ENCODE measurements around the gene SMAD6.

Gene SMAD6

DNA sequence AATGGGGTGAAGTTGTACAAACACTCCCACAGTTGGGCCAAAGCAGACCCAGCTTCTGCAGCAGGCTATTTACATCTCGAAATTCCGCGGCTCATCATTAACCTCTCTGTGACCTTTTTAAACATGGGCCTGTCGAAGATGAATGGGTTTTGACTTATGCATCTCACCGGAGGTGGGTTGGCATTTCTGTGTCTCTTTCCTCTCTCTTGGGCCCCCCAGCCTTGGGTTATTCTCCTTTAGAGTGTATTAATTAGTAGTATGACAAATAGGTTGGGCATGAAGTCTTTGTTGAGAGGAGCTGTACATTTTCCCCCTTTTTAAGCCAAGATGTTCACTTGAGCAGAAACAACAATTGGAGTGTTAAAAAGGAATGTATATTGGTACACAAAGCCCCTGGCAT, 9.8 kb downstream of the SMAD6 start:
- H2AFZ ChIP-seq (ENCODE audit: low read depth, low read length) = no peak overlapping the region
- H3K4me3 ChIP-seq (ENCODE audit: low read length) = no peak overlapping the region
- H3K36me3 ChIP-seq (ENCODE audit: insufficient read depth, low read length) = peaks cover 15% of the 10 kb centered on the region
- H3K4me1 ChIP-seq (ENCODE audit: insufficient read depth, low read length) = peaks cover 24% of the 10 kb centered on the region
- H3K27me3 ChIP-seq (ENCODE audit: insufficient read depth, low read length) = no peaks in the 10 kb centered on the region
- H3K9me3 ChIP-seq (ENCODE audit: low read length) = no peaks in the 10 kb centered on the region

DNA sequence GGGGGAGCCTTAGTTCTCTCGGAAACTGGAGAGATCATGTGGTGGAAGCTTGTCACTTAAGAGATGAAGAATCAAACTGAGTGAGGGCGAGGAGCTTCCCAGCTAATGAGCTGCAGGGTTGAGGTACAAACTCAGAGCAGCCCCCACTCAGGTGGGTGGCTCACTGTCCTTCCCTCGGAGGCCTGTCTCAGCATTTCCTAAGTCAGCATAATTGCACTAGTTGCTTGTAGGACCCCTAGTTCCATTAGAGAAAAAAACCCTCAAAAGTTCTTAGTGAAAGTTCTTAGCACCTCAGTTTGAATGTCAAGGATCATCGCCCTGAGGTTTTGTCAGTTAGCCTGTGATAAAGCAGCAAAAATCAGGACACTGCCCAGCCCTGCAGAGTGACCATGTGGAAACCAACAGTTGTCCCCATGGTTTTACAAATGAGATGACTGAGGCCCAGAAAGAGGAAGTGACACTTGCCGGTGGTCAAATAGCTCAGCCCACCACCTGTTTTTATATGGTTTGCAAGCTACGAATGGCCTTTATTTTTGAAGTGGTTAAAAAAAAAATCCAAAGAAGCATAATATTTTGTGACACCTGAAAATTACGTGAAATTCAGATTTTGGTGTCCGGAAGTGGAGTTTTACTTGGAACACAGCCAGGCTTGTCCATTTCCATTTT, 11.9 kb downstream of the SMAD6 start:
- no peaks in the 10 kb centered on the region for H3K27me3 ChIP-seq (ENCODE audit: insufficient read depth, low read length)
- peaks cover 29% of the 10 kb centered on the region for H3K36me3 ChIP-seq (ENCODE audit: insufficient read depth, low read length)
- H2AFZ ChIP-seq (ENCODE audit: low read depth, low read length) = no peak overlapping the region
- no peaks in the 10 kb centered on the region for H3K9me3 ChIP-seq (ENCODE audit: low read length)
- H3K4me3 ChIP-seq (ENCODE audit: low read length) = no peak overlapping the region
- H3K4me1 ChIP-seq (ENCODE audit: insufficient read depth, low read length) = peaks cover 15% of the 10 kb centered on the region

DNA sequence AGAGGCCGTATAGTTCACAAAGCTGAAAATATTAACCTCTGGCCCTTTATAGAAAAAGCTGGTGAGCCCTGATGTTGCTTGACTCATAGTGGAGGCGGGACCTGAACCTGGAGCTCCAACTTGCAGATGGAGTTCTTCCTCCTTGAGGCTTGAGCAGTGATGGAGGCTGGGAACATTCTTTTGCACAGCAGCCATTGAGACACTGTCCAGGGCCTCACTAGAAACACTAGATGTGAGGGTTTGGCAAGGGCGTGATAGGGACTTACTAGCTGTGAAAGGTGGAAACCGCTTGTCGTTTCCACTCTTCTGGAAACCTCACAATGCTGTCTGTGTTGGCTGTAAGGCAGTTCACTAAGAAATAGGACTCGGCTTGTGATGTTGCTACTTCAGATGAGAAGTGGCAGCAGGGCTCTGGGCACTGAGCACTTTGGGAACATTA, 12.5 kb downstream of the SMAD6 start:
- H2AFZ ChIP-seq (ENCODE audit: low read depth, low read length) = no peak overlapping the region
- no peaks in the 10 kb centered on the region for H3K27me3 ChIP-seq (ENCODE audit: insufficient read depth, low read length)
- no peak overlapping the region for H3K4me3 ChIP-seq (ENCODE audit: low read length)
- H3K4me1 ChIP-seq (ENCODE audit: insufficient read depth, low read length) = peaks cover 15% of the 10 kb centered on the region
- peaks cover 33% of the 10 kb centered on the region for H3K36me3 ChIP-seq (ENCODE audit: insufficient read depth, low read length)
- no peaks in the 10 kb centered on the region for H3K9me3 ChIP-seq (ENCODE audit: low read length)

DNA sequence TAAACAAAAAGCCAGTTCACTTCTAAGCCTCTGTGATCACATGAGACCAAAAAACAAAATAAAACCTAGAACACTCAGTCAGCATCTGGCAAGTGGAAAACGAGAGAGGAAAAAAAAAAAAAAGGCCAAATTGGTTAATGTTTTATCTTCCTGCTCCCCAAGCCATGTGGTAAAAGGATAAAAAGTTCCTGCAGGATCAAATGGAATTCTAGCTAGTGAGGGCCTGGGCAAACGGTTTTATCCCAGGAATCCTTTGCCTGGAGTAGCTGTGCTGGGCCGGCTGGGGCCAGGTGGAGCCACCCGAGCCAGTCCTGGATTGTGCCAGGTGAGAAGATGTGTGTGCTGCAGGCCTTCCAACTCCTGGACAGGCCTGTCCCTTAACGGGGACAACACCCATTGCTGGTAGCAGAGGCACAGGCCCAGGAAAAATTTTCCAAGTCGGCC, 13.2 kb downstream of the SMAD6 start:
- peaks cover 33% of the 10 kb centered on the region for H3K36me3 ChIP-seq (ENCODE audit: insufficient read depth, low read length)

DNA sequence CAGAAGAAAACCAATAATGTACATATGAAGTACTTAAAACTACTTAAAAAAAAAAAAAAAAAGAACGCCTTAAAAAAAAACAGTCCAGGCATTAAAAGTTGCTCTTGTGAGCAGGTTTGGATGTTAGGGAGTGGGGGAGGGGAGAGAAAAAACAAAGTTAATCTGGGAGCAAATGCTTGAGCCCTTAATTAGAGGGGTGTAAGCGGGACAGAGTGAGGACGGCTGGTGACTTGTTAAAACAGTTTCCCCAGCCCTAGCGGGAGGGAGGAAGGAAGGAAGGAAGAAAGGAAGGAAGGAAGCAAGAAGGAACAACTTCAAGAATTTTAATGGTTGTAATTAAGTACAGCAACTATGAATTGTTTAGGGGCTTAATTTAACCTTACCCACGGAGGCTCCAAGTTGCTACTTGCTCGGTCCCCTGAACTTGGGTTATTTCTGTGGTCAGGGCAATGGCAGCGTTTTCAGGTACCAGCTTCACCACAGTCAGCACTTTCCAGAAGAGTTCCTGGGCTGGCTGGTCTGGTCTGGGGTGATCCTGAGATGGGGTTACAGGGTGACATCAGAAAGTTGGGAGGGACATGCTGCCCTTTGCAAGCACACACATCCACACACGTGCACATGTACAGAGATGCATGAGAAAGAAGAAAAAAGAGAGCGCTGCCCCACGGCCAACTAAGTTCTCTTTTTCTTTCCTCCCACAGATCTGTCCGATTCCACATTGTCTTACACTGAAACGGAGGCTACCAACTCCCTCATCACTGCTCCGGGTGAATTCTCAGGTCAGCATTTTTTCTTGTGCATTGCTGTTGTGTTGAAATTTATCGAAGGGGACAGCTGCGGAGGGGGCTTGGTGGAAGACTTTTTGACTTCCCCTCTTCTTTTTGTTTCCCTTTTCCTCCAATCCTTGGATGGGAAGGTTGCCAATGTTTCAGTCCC, 14.0 kb downstream of the SMAD6 start:
- Histone ChIP-seq H3K36me3 (ENCODE audit: insufficient read depth, low read length) (peaks cover 36% of the 10 kb centered on the region), H3K9me3 (ENCODE audit: low read length) (no peaks in the 10 kb centered on the region), H3K27me3 (ENCODE audit: insufficient read depth, low read length) (no peaks in the 10 kb centered on the region), H3K4me1 (ENCODE audit: insufficient read depth, low read length) (peaks cover 15% of the 10 kb centered on the region), H2AFZ (ENCODE audit: low read depth, low read length) (no peak overlapping the region), H3K4me3 (ENCODE audit: low read length) (no peak overlapping the region)

More for the DNA sequence above, 13.2 kb downstream of the SMAD6 start:
- H3K4me3 ChIP-seq (ENCODE audit: low read length) = no peak overlapping the region
- H3K4me1 ChIP-seq (ENCODE audit: insufficient read depth, low read length) = peaks cover 15% of the 10 kb centered on the region
- no peaks in the 10 kb centered on the region for H3K9me3 ChIP-seq (ENCODE audit: low read length)
- no peak overlapping the region for H2AFZ ChIP-seq (ENCODE audit: low read depth, low read length)
- no peaks in the 10 kb centered on the region for H3K27me3 ChIP-seq (ENCODE audit: insufficient read depth, low read length)

DNA sequence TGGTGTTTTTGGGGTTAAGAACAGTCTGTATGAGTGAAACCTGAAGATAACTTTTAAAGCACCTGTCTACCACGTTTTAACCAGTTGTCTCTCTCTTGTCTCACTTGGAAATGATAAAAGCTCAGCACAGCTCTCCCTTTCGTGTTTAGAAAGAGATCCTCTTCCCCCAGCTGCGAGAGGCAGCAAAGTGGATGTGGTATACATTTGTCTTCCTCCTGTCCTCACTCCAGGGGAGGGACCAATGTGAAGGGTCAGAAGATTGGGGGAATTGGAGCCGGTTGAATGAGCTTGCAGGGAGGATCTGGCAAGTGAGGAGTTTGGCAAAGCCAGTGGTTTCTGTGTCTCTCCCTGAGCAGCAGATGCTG, 14.6 kb downstream of the SMAD6 start:
- Histone ChIP-seq H3K36me3 (ENCODE audit: insufficient read depth, low read length) (peaks cover 40% of the 10 kb centered on the region), H2AFZ (ENCODE audit: low read depth, low read length) (no peak overlapping the region), H3K9me3 (ENCODE audit: low read length) (no peaks in the 10 kb centered on the region), H3K4me1 (ENCODE audit: insufficient read depth, low read length) (peaks cover 9% of the 10 kb centered on the region), H3K27me3 (ENCODE audit: insufficient read depth, low read length) (no peaks in the 10 kb centered on the region), H3K4me3 (ENCODE audit: low read length) (no peak overlapping the region)

DNA sequence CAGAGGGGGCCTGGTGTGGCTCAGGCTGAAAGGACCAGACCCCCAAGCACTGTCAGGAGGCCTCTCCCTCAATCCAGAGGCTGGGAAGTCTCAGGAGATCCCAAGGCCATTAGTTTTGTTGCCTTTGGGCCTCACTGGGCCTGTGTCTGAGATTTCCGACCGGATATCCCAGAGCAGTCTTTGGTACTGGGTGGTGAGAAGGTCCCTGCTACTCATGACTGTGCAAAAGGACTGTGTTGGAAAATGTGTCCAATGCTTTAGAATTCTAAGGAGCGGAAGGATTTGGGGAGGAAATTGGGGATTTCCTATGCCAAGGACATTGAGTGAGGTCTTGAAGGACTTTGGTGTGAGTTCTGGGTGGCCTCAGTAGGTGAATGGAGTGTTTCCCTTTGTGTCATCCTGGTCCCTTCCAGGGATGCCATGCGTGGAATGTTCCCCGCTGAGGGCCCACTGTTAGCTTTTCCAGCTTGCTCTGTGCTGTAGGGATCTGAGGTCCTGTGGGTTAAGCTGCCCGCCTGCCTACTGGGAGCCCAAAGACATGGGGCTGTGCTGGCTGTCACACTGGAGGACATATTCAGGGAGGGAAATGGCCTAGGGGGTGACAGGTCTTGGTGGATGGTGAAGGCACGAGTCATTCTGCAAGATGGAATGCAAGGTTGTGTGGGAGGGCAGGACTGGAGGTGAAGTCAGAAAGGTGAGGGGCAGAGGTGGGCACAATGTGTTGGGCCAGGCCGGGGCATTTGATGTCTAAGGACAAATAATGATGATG, 16.4 kb downstream of the SMAD6 start:
- Histone ChIP-seq H2AFZ (ENCODE audit: low read depth, low read length) (no peak overlapping the region), H3K4me1 (ENCODE audit: insufficient read depth, low read length) (peaks cover 3% of the 10 kb centered on the region), H3K27me3 (ENCODE audit: insufficient read depth, low read length) (no peaks in the 10 kb centered on the region), H3K4me3 (ENCODE audit: low read length) (no peak overlapping the region), H3K9me3 (ENCODE audit: low read length) (no peaks in the 10 kb centered on the region), H3K36me3 (ENCODE audit: insufficient read depth, low read length) (peaks cover 40% of the 10 kb centered on the region)

DNA sequence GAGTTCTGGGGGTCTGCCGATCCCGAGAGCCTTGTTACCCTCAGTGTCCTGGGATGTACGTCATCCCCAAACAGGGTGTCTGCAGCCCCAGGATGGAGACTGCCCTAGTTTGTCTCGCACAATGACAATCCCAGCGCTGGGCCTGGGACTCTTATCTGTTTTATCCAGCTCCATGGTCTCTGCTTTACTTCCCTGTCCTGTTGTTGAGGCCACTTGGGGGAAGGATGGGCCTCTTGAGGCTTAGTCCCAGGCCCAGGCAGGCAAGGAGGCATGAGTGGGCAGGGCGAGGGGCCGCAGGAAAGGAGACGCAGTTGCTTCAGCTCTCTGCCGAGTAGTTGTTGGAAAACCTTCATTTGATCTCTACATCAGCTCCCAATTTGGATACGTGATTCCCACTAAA, 17.4 kb downstream of the SMAD6 start:
- H2AFZ ChIP-seq (ENCODE audit: low read depth, low read length) = no peak overlapping the region
- H3K4me3 ChIP-seq (ENCODE audit: low read length) = no peak overlapping the region

DNA sequence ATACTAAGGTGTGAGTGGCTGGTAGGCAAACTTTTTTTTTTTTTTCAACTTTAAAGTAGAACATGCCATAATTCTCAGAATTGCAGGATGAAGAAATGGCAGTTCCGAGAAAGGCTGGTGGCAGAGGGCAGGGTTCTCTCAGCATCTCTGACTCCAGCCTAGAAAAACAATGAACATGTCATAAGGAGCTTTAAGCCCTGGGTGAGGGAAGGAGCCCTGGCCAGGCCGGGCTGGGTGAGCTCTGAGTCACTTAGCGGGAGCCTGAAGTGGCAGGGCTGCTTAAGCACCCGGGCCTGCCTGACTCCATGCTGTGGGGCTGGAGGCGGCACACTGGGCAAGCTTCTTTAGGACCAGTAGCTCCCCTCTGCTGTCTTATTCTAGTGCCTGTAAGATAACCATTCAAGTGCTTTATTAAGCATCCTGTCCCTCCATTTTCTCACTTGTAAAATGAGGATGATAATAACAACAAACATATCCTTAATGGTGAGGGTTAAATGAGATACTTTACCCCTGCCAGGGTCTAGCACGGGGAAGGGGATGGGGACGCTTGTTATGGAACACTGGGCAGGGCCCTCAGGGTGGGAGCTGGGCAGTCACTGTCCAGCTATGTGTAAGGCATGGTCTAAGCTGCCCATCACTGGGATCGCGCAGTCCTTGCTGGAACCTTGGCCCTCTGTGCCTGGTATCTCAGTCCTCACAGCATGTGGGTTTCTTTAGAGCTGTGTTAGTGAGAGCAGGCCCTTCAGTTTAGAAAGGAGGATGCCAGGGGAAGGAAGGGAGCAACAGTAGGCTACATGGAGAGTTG, 18.4 kb downstream of the SMAD6 start:
- no peak overlapping the region for H2AFZ ChIP-seq (ENCODE audit: low read depth, low read length)
- no peaks in the 10 kb centered on the region for H3K4me1 ChIP-seq (ENCODE audit: insufficient read depth, low read length)
- H3K9me3 ChIP-seq (ENCODE audit: low read length) = no peaks in the 10 kb centered on the region
- H3K27me3 ChIP-seq (ENCODE audit: insufficient read depth, low read length) = no peaks in the 10 kb centered on the region
- peaks cover 36% of the 10 kb centered on the region for H3K36me3 ChIP-seq (ENCODE audit: insufficient read depth, low read length)
- H3K4me3 ChIP-seq (ENCODE audit: low read length) = no peak overlapping the region

More for the DNA sequence above, 17.4 kb downstream of the SMAD6 start:
- H3K4me1 ChIP-seq (ENCODE audit: insufficient read depth, low read length) = no peaks in the 10 kb centered on the region
- no peaks in the 10 kb centered on the region for H3K9me3 ChIP-seq (ENCODE audit: low read length)
- H3K36me3 ChIP-seq (ENCODE audit: insufficient read depth, low read length) = peaks cover 40% of the 10 kb centered on the region
- H3K27me3 ChIP-seq (ENCODE audit: insufficient read depth, low read length) = no peaks in the 10 kb centered on the region

DNA sequence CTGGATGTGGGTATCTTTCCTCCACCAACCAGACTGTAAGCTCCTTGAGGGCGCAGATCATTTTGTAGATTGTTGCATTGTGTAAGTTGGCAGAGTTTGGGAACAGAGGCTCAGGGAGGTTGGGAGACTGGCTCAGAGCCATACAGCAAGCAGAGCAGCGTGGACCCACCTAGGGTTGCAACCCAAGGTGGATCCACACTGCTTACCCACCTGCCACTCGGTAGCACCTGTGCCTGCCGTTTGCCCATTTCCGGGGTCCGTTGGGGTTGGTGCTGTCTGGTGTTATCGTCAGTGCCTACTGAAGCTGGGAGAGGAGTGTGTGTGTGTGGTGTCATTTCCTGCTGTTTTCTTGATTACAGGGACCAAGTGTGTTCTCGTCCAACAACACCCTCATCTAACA, 19.0 kb downstream of the SMAD6 start:
- H2AFZ ChIP-seq (ENCODE audit: low read depth, low read length) = no peak overlapping the region
- no peak overlapping the region for H3K4me3 ChIP-seq (ENCODE audit: low read length)
- no peaks in the 10 kb centered on the region for H3K9me3 ChIP-seq (ENCODE audit: low read length)
- no peaks in the 10 kb centered on the region for H3K27me3 ChIP-seq (ENCODE audit: insufficient read depth, low read length)
- H3K4me1 ChIP-seq (ENCODE audit: insufficient read depth, low read length) = no peaks in the 10 kb centered on the region
- H3K36me3 ChIP-seq (ENCODE audit: insufficient read depth, low read length) = peaks cover 34% of the 10 kb centered on the region

DNA sequence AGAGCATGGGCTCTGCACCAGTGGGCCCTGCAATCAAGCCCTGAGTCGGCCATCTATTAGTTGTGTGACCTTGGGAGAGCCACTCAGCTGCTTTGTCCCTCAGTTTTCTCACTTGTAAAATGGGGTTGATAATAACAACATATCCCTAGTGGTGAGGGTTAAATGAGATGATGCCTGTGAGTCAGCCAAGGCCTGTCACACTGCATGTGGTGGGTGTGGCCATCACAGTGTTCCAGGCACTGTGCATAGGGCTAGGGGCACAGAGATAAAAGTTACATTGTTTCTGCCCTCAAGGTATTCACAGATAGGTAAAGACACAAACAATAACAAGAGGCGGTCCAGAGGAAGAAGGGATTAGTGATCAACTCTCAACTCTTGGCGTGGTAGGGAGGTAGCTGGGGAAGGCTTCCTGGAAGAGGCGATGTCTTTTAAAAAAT, 19.5 kb downstream of the SMAD6 start:
- H3K36me3 ChIP-seq (ENCODE audit: insufficient read depth, low read length) = peaks cover 29% of the 10 kb centered on the region
- no peak overlapping the region for H2AFZ ChIP-seq (ENCODE audit: low read depth, low read length)
- H3K4me1 ChIP-seq (ENCODE audit: insufficient read depth, low read length) = no peaks in the 10 kb centered on the region
- no peaks in the 10 kb centered on the region for H3K9me3 ChIP-seq (ENCODE audit: low read length)
- H3K27me3 ChIP-seq (ENCODE audit: insufficient read depth, low read length) = no peaks in the 10 kb centered on the region
- H3K4me3 ChIP-seq (ENCODE audit: low read length) = no peak overlapping the region

DNA sequence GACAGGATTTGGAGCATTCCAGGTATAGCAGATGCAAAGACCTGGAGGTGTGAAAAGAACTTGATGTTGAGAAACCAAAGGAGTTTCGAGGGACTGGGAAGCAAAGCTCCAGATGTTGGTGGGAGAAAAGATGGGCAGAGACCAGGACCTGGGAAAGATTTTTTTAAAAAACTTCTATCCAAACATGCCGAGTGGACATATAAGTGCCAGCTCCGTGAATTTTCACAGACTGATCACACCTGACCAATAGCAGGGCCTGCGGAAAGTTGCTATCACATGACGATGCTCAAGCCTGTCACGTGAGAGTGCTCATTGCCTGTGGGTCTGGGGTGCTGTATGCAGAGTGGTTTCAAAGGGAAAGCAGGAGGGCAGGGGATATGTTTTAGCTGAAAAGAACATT, 19.9 kb downstream of the SMAD6 start:
- Histone ChIP-seq H3K36me3 (ENCODE audit: insufficient read depth, low read length) (peaks cover 24% of the 10 kb centered on the region), H2AFZ (ENCODE audit: low read depth, low read length) (no peak overlapping the region), H3K4me3 (ENCODE audit: low read length) (no peak overlapping the region), H3K9me3 (ENCODE audit: low read length) (no peaks in the 10 kb centered on the region), H3K27me3 (ENCODE audit: insufficient read depth, low read length) (no peaks in the 10 kb centered on the region), H3K4me1 (ENCODE audit: insufficient read depth, low read length) (no peaks in the 10 kb centered on the region)

Data from neuron (in vitro differentiated cells).